CD4-positive, alpha-beta T cell treated with Interleukin-12 subunit alpha and Interleukin-12 subunit beta, for 1 hour (primary cell): ENCODE measurements around the gene P2RX1.

Experiments used
- DNase-seq: peaks from one replicate; pipeline ENCODE4 v3.0.0-alpha.2; 2020

P2RX1 gene

GRCh38 chr17:3923466-3924190, 7.4 kb upstream of the P2RX1 start:
- DNase-seq, result no peak

- no peak for DNase-seq
Observed at GRCh38 chr17:3922765-3923164, 6.5 kb upstream of the P2RX1 start.

- no peak for DNase-seq
Observed at GRCh38 chr17:3921502-3922319, 5.4 kb upstream of the P2RX1 start.

GRCh38 chr17:3921006-3921405, 4.7 kb upstream of the P2RX1 start:
- DNase-seq, result no peak

- no peak for DNase-seq
Observed at GRCh38 chr17:3919123-3919624, 2.9 kb upstream of the P2RX1 start.

GRCh38 chr17:3918372-3919122, 2.3 kb upstream of the P2RX1 start:
- DNase-seq, result no peak

GRCh38 chr17:3917391-3917931, 1.2 kb upstream of the P2RX1 start:
- no peak for DNase-seq

GRCh38 chr17:3916825-3917224, 560 bp upstream of the P2RX1 start:
- DNase-seq, result no peak

GRCh38 chr17:3915581-3915994, 677 bp downstream of the P2RX1 start:
- no peak for DNase-seq

GRCh38 chr17:3914312-3914670, 2.0 kb downstream of the P2RX1 start:
- no peak for DNase-seq

GRCh38 chr17:3913531-3914311, 2.5 kb downstream of the P2RX1 start:
- DNase-seq, result peak; percentile 81

GRCh38 chr17:3912827-3913226, 3.4 kb downstream of the P2RX1 start:
- no peak for DNase-seq

GRCh38 chr17:3911271-3912053, 4.8 kb downstream of the P2RX1 start:
- DNase-seq, result peak; percentile 75

- no peak for DNase-seq
Observed at GRCh38 chr17:3910420-3911270, 5.6 kb downstream of the P2RX1 start.

- no peak for DNase-seq
Observed at GRCh38 chr17:3909257-3909656, 7.0 kb downstream of the P2RX1 start.

- no peak for DNase-seq
Observed at GRCh38 chr17:3907483-3908216, 8.6 kb downstream of the P2RX1 start.

- no peak for DNase-seq
Observed at GRCh38 chr17:3906881-3907280, 9.4 kb downstream of the P2RX1 start.

GRCh38 chr17:3905017-3905520, 11.2 kb downstream of the P2RX1 start:
- DNase-seq, result no peak

- DNase-seq, result no peak
Observed at GRCh38 chr17:3904501-3904900, 11.8 kb downstream of the P2RX1 start.

GRCh38 chr17:3903881-3904290, 12.4 kb downstream of the P2RX1 start:
- DNase-seq, result no peak
